HEK293 (cell line): Measurements from ENCODE around the gene STAT3.
A peak's percentile ranks its signal among the peaks of the same experiment; 100 is the strongest.

ENCODE experiments used
- BCL11A ChIP-seq: fragments of 450-650 bp; formaldehyde crosslinking; IDR thresholded peaks from 2 replicates; pipeline ENCODE4 v1.5.1; 2016; ENCODE audit warnings: low read depth, missing biosample characterization, missing genetic modification characterization
- GLI4 ChIP-seq: fragments of 450-650 bp; formaldehyde crosslinking; IDR thresholded peaks from 2 replicates; pipeline ENCODE4 v1.5.1; 2016; ENCODE audit warnings: missing biosample characterization, missing genetic modification characterization
- HOXC10 ChIP-seq: sonication (generic); formaldehyde crosslinking; IDR thresholded peaks from 2 replicates; pipeline ENCODE4 v1.8.1; 2023; ENCODE audit warnings: mild to moderate bottlenecking, missing genetic modification reagents
- MEIS1 ChIP-seq: sonication (generic); formaldehyde crosslinking; IDR thresholded peaks from 2 replicates; pipeline ENCODE4 v1.8.1; 2022; ENCODE audit warnings: missing genetic modification reagents, mild to moderate bottlenecking, borderline replicate concordance
- OVOL3 ChIP-seq: fragments of 450-650 bp; formaldehyde crosslinking; IDR thresholded peaks from 2 replicates; pipeline ENCODE4 v1.5.1; 2016; ENCODE audit warnings: missing biosample characterization, missing genetic modification characterization
- SP2 ChIP-seq: fragments of 450-650 bp; formaldehyde crosslinking; IDR thresholded peaks from 2 replicates; pipeline ENCODE4 v1.5.1; 2016; ENCODE audit warnings: missing biosample characterization, missing genetic modification characterization
- SP3 ChIP-seq: fragments of 450-650 bp; formaldehyde crosslinking; IDR thresholded peaks from 2 replicates; pipeline ENCODE4 v1.5.1; 2016; ENCODE audit warnings: missing biosample characterization, missing genetic modification characterization
- ZBTB11 ChIP-seq: fragments of 450-650 bp; formaldehyde crosslinking; conservative IDR thresholded peaks from 2 replicates; pipeline ENCODE4 v1.5.1; 2016; ENCODE audit warnings: low read depth, missing biosample characterization, missing genetic modification characterization
- ZBTB7A ChIP-seq: fragments of 450-650 bp; formaldehyde crosslinking; IDR thresholded peaks from 2 replicates; pipeline ENCODE4 v1.5.1; 2016; ENCODE audit warnings: low read depth, missing biosample characterization, missing genetic modification characterization
- ZFP69B ChIP-seq: fragments of 450-650 bp; formaldehyde crosslinking; IDR thresholded peaks from 2 replicates; pipeline ENCODE4 v1.5.1; 2016; ENCODE audit warnings: missing biosample characterization, missing genetic modification characterization
- ZIC2 ChIP-seq: fragments of 450-650 bp; formaldehyde crosslinking; IDR thresholded peaks from 2 replicates; pipeline ENCODE4 v1.5.1; 2016; ENCODE audit warnings: missing biosample characterization, missing genetic modification characterization
- ZNF121 ChIP-seq: fragments of 450-650 bp; formaldehyde crosslinking; IDR thresholded peaks from 2 replicates; pipeline ENCODE4 v1.5.1; 2016; ENCODE audit warnings: missing biosample characterization, missing genetic modification characterization
- ZNF140 ChIP-seq: fragments of 450-650 bp; formaldehyde crosslinking; IDR thresholded peaks from 2 replicates; pipeline ENCODE4 v1.5.1; 2016; ENCODE audit warnings: missing biosample characterization, missing genetic modification characterization
- ZNF2 ChIP-seq: fragments of 450-650 bp; formaldehyde crosslinking; IDR thresholded peaks from 2 replicates; pipeline ENCODE4 v1.5.1; 2016; ENCODE audit warnings: missing biosample characterization, missing genetic modification characterization
- ZNF24 ChIP-seq: fragments of 450-650 bp; formaldehyde crosslinking; IDR thresholded peaks from 2 replicates; pipeline ENCODE4 v1.5.1; 2016; ENCODE audit warnings: missing biosample characterization, missing genetic modification characterization
- ZNF248 ChIP-seq: fragments of 450-650 bp; formaldehyde crosslinking; IDR thresholded peaks from 2 replicates; pipeline ENCODE4 v1.5.1; 2017; ENCODE audit warnings: missing biosample characterization, missing genetic modification characterization
- ZNF274 ChIP-seq, 2 experiments: fragments of 200-500 bp in 1 of 2; fragments of 450-650 bp in 1 of 2; sonication (Bioruptor generic) in 1 of 2; formaldehyde crosslinking in 1 of 2; IDR thresholded peaks; 2 replicates each; pipeline versions ENCODE4 v1.5.1 to v1.6.1; 2014 to 2016; ENCODE audit warnings: borderline replicate concordance in 1 of 2, inconsistent platforms in 1 of 2, low read length in 1 of 2, missing biosample characterization in 1 of 2, missing genetic modification characterization in 1 of 2
- ZNF350 ChIP-seq: fragments of 450-650 bp; formaldehyde crosslinking; IDR thresholded peaks from 2 replicates; pipeline ENCODE4 v1.5.0; 2017; ENCODE audit warnings: missing biosample characterization, mild to moderate bottlenecking, missing genetic modification characterization
- ZNF354C ChIP-seq: fragments of 450-650 bp; formaldehyde crosslinking; IDR thresholded peaks from 2 replicates; pipeline ENCODE4 v1.5.1; 2016; ENCODE audit warnings: missing biosample characterization, missing genetic modification characterization, low read depth, borderline replicate concordance
- ZNF37A ChIP-seq: fragments of 450-650 bp; IDR thresholded peaks from 2 replicates; pipeline ENCODE4 v1.5.1; 2018; ENCODE audit warnings: missing biosample characterization, missing genetic modification characterization
- ZNF423 ChIP-seq: fragments of 450-650 bp; formaldehyde crosslinking; IDR thresholded peaks from 2 replicates; pipeline ENCODE4 v1.5.1; 2016; ENCODE audit warnings: missing biosample characterization, missing genetic modification characterization
- ZNF488 ChIP-seq: fragments of 450-650 bp; formaldehyde crosslinking; IDR thresholded peaks from 2 replicates; pipeline ENCODE4 v1.5.1; 2016; ENCODE audit warnings: missing biosample characterization, missing genetic modification characterization
- ZNF544 ChIP-seq: fragments of 450-650 bp; formaldehyde crosslinking; IDR thresholded peaks from 2 replicates; pipeline ENCODE4 v1.5.0; 2017; ENCODE audit warnings: missing biosample characterization, missing genetic modification characterization
- ZNF560 ChIP-seq: fragments of 450-650 bp; formaldehyde crosslinking; IDR thresholded peaks from 2 replicates; pipeline ENCODE4 v1.5.1; 2017; ENCODE audit warnings: missing biosample characterization, missing genetic modification characterization, borderline replicate concordance
- ZNF621 ChIP-seq: fragments of 450-650 bp; formaldehyde crosslinking; IDR thresholded peaks from 2 replicates; pipeline ENCODE4 v1.5.1; 2017; ENCODE audit warnings: missing biosample characterization, missing genetic modification characterization
- ZNF707 ChIP-seq: fragments of 450-650 bp; formaldehyde crosslinking; IDR thresholded peaks from 2 replicates; pipeline ENCODE4 v1.5.1; 2016; ENCODE audit warnings: missing biosample characterization, missing genetic modification characterization
- ZNF747 ChIP-seq: fragments of 450-650 bp; formaldehyde crosslinking; IDR thresholded peaks from 2 replicates; pipeline ENCODE4 v1.5.1; 2016; ENCODE audit warnings: missing biosample characterization, missing genetic modification characterization
- ZNF76 ChIP-seq: fragments of 450-650 bp; formaldehyde crosslinking; IDR thresholded peaks from 2 replicates; pipeline ENCODE4; 2016; ENCODE audit warnings: low read depth, missing biosample characterization, missing genetic modification characterization, borderline replicate concordance
- ZNF776 ChIP-seq: fragments of 450-650 bp; formaldehyde crosslinking; IDR thresholded peaks from 2 replicates; pipeline ENCODE4 v1.5.0; 2017; ENCODE audit warnings: missing biosample characterization, missing genetic modification characterization, borderline replicate concordance
- ZSCAN16 ChIP-seq: fragments of 450-650 bp; formaldehyde crosslinking; IDR thresholded peaks from 2 replicates; pipeline ENCODE4 v1.5.1; 2016; ENCODE audit warnings: missing biosample characterization, missing genetic modification characterization
- ZXDB ChIP-seq: fragments of 450-650 bp; formaldehyde crosslinking; IDR thresholded peaks from 2 replicates; pipeline ENCODE4 v1.5.1; 2016; ENCODE audit warnings: missing biosample characterization, missing genetic modification characterization
- TF ChIP-seq, protein P1 (sequence below): fragments of 450-650 bp; formaldehyde crosslinking; IDR thresholded peaks from 2 replicates; pipeline ENCODE4 v1.5.1; 2017; ENCODE audit warnings: missing biosample characterization, missing genetic modification characterization
- TF ChIP-seq, protein P2 (sequence below): fragments of 450-650 bp; formaldehyde crosslinking; IDR thresholded peaks from 2 replicates; pipeline ENCODE4 v1.5.1; 2016; ENCODE audit warnings: missing biosample characterization, missing genetic modification characterization
- TF ChIP-seq, protein P3 (sequence below): fragments of 450-650 bp; formaldehyde crosslinking; IDR thresholded peaks from 2 replicates; pipeline ENCODE4 v1.5.1; 2016; ENCODE audit warnings: missing biosample characterization, missing genetic modification characterization

STAT3 gene

DNA sequence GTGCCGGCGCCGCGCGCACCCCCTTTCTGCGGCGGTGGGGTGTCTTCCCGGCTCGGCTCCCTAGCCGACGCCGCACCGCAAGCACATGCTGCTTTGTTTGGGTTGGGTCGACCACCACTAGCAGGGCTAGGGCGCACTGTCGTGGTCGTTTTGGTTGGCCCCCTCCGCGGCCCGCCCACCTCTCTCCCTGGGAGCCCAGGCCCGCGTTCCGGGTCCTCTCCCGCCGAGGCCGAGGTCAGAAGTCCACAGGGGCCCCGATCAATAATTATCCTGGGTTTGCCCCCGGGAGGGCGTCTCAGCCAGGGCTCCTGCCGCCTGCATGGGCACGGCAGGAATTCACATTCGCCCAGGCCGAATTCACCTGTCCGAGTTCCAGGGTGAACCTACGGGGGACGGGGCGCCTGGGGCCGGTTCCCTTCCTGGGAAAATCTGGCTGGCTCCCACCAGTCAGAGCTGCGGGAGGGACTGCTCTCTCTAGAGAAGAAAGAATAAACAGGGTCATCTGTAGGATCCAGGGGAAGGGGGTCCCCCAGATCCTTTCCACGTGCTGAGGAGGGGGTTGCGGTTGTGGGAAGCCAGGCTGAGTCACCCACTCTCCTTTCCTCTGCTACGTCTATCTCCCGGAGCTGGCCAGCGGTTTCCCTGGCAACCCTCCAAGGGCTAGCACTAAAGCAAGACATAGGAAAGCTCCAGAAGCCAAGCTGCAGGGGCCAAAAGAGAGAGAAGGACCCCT is 111.5 kb downstream of the STAT3 start (continued):
- no peak for TF ChIP-seq ZNF76 (tag by site-specific recombination)
- no peak; the same call in 1 of the 2 replicates for TF ChIP-seq ZFP69B
- TF ChIP-seq ZBTB7A = no peak
- TF ChIP-seq ZNF488 (tag by site-specific recombination) = no peak
- TF ChIP-seq ZNF747 (tag by site-specific recombination) = no peak
- TF ChIP-seq OVOL3 (tag by site-specific recombination) = no peak
- peak; percentile 99 for TF ChIP-seq ZIC2
- TF ChIP-seq MEIS1 (CRISPR knock-in tag) = no peak
- no peak for TF ChIP-seq ZNF621
- TF ChIP-seq ZBTB11 (tag by site-specific recombination) = 0 out of 2 replicates have a peak, but pooled peaks have one; percentile 18
- TF ChIP-seq ZNF37A (tag by site-specific recombination) = no peak
- no peak for TF ChIP-seq ZNF354C
- no peak for TF ChIP-seq ZNF560 (tag by site-specific recombination)
- TF ChIP-seq ZNF2 = no peak
- no peak for TF ChIP-seq ZSCAN16 (tag by site-specific recombination)
- no peak for TF ChIP-seq ZXDB (tag by site-specific recombination)
- TF ChIP-seq SP3 (tag by site-specific recombination) = no peak
- no peak for TF ChIP-seq ZNF121
- no peak for TF ChIP-seq ZNF350 (tag by site-specific recombination)
- TF ChIP-seq GLI4 (tag by site-specific recombination) = no peak
- TF ChIP-seq HOXC10 (CRISPR knock-in tag) = no peak
- TF ChIP-seq, protein P1, sequence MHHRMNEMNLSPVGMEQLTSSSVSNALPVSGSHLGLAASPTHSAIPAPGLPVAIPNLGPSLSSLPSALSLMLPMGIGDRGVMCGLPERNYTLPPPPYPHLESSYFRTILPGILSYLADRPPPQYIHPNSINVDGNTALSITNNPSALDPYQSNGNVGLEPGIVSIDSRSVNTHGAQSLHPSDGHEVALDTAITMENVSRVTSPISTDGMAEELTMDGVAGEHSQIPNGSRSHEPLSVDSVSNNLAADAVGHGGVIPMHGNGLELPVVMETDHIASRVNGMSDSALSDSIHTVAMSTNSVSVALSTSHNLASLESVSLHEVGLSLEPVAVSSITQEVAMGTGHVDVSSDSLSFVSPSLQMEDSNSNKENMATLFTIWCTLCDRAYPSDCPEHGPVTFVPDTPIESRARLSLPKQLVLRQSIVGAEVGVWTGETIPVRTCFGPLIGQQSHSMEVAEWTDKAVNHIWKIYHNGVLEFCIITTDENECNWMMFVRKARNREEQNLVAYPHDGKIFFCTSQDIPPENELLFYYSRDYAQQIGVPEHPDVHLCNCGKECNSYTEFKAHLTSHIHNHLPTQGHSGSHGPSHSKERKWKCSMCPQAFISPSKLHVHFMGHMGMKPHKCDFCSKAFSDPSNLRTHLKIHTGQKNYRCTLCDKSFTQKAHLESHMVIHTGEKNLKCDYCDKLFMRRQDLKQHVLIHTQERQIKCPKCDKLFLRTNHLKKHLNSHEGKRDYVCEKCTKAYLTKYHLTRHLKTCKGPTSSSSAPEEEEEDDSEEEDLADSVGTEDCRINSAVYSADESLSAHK (tag by site-specific recombination) = no peak
- 0 out of 2 replicates have a peak, but pooled peaks have one; percentile 21 for TF ChIP-seq ZNF423 (tag by site-specific recombination)
- TF ChIP-seq, protein P2, sequence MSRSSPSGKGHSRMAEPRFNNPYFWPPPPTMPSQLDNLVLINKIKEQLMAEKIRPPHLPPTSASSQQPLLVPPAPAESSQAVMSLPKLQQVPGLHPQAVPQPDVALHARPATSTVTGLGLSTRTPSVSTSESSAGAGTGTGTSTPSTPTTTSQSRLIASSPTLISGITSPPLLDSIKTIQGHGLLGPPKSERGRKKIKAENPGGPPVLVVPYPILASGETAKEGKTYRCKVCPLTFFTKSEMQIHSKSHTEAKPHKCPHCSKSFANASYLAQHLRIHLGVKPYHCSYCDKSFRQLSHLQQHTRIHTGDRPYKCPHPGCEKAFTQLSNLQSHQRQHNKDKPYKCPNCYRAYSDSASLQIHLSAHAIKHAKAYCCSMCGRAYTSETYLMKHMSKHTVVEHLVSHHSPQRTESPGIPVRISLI (tag by site-specific recombination) = no peak
- TF ChIP-seq ZNF248 (tag by site-specific recombination) = no peak
- TF ChIP-seq BCL11A (tag by site-specific recombination) = no peak
- TF ChIP-seq, protein P3, sequence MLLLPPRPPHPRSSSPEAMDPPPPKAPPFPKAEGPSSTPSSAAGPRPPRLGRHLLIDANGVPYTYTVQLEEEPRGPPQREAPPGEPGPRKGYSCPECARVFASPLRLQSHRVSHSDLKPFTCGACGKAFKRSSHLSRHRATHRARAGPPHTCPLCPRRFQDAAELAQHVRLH (tag by site-specific recombination) = no peak
- no peak for TF ChIP-seq ZNF24
- TF ChIP-seq ZNF707 (tag by site-specific recombination) = no peak
- TF ChIP-seq ZNF776 = no peak
- TF ChIP-seq SP2 = no peak
- no peak for TF ChIP-seq ZNF544 (tag by site-specific recombination)
- TF ChIP-seq ZNF274 (IDR thresholded peaks at IDR 0.05; ENCODE audit: low read length) = no peak
- TF ChIP-seq ZNF274 (tag by site-specific recombination; IDR thresholded peaks at IDR 0.05; ENCODE audit: borderline replicate concordance) = no peak
- TF ChIP-seq ZNF140 (tag by site-specific recombination) = no peak
